Activated T-cell treated with anti-CD3 and anti-CD28 coated beads for 24 hours (primary cell): ENCODE measurements around the gene CASZ1.

ENCODE experiments used
- DNase-seq: peaks from one replicate; pipeline ENCODE4 v3.0.0-alpha.2; 2020; ENCODE audit warnings: low read depth

CASZ1 gene

GRCh38 chr1:10773851-10774614 is 22.4 kb downstream of the CASZ1 start:
- DNase-seq: no peak

DNA sequence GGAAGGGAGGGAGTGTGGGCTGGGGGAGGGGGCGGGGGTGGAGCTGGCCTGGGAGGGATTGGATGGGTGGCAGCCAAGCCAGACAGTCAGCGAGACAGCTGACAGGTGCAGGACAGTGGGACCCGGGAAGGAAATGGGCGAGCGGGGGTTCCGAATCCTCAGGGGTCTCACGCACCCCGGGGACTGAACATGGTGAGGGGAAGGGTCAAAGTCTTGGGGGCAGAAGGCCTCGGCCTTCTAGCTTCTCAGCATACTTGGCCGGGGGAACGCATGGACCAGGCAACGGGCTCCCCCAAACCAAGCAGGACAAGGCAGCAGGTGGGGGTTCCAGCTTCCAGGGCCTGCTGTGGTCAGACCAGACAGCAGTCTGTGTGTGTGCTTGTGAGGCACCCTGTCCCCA is 23.1 kb downstream of the CASZ1 start:
- DNase-seq: no peak

GRCh38 chr1:10772711-10773110 is 23.7 kb downstream of the CASZ1 start:
- no peak for DNase-seq

- DNase-seq: no peak
These were observed 24.7 kb downstream of the CASZ1 start for GRCh38 chr1:10771789-10772188.

- no peak for DNase-seq
These were observed 27.9 kb downstream of the CASZ1 start for GRCh38 chr1:10768552-10768951.

DNA sequence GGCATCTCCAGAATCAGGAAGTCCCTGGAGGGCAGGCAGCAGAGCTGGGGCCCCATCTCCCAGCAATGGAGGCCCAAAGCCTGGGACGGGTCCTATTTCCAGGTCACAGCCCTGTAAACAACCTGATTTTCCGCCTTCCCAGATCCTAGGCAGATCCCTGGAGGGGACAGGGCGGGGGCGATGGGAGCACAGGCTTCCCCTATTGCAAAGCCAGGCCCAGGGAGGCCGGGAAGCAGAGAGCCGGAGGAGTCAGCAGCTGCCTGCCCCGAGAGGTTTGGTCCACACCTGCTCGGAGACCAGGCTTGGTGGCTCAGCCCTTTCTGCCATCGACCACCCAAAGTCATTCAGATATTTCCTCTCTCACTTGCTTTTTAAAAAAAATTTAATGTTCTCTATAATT is 29.2 kb downstream of the CASZ1 start:
- no peak for DNase-seq

- no peak for DNase-seq
These were observed 30.5 kb downstream of the CASZ1 start for GRCh38 chr1:10765734-10766478.

- DNase-seq: no peak
These were observed 31.1 kb downstream of the CASZ1 start for GRCh38 chr1:10765304-10765703.

GRCh38 chr1:10764296-10764798 is 32.1 kb downstream of the CASZ1 start:
- DNase-seq: no peak

GRCh38 chr1:10762875-10763274 is 33.6 kb downstream of the CASZ1 start:
- DNase-seq: no peak

GRCh38 chr1:10762153-10762523 is 34.3 kb downstream of the CASZ1 start:
- no peak for DNase-seq

GRCh38 chr1:10761503-10762152 is 34.8 kb downstream of the CASZ1 start:
- no peak for DNase-seq

DNA sequence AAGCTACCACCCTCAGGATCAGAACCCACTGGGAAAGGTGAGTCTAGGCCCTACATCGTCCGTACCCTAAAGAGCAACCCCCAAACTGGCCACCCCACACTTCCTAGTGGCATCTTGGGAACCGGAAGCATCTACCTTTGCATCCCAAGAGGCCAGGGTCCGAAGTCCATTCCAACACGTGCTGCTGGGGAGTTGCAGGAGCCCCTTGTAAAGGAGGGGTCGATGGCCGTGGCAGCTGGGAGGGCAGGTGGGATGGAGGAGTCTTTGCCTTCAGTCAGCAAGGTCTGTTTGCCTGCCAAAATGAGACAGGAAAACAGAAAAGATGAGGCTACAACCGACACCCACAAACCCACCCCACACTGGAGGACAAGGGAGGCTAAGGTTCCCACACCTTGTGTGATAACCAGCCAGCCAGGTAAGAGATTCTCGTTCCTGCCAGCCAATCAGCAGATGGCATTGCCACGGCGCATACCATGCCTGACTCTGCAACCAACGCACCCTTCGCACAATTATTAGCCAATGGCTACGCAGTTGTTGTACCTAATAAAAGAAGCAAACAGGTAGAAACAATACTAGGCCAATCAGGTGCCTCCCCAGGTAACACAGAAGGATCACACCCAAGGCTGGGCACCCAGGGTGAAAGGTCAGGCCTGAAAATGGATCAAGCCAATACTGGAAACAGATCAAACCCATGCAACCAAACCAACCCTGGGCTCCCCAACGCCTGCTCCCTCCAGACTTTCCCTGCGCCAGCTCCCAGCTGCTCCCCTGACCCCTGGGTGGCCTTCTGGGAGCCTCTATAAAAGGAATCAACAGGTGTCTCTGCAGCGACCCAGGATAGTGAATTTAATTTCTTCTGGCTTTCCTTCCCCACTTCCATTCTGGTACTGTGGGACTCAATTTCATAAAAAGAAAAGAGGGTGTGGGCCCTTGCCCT is 35.6 kb downstream of the CASZ1 start:
- DNase-seq: no peak

- no peak for DNase-seq
These were observed 36.8 kb downstream of the CASZ1 start for GRCh38 chr1:10759413-10760200.

DNA sequence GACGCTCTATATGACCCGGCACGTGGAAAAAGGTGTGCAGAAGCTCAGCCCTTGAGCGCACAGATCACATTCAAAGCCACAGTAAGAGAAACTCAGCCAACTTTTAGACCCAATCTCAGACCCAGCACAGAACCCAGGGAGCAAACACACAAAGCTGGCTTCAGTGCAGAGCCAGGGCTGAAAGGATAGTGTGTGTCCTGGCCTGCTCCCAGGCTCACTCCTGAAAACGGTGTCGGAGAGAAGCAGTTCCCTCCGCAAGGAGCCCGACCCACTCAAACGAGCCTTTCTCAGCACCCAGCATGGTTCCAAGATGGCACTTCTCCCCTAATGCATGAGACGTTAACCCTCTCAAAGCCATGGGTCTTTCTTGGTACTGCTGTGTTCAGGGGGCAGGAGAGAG is 39.6 kb downstream of the CASZ1 start:
- no peak for DNase-seq

GRCh38 chr1:10755970-10756521 is 40.4 kb downstream of the CASZ1 start:
- peak; percentile 30 for DNase-seq

- no peak for DNase-seq
These were observed 41.7 kb downstream of the CASZ1 start for GRCh38 chr1:10754568-10755329.

DNA sequence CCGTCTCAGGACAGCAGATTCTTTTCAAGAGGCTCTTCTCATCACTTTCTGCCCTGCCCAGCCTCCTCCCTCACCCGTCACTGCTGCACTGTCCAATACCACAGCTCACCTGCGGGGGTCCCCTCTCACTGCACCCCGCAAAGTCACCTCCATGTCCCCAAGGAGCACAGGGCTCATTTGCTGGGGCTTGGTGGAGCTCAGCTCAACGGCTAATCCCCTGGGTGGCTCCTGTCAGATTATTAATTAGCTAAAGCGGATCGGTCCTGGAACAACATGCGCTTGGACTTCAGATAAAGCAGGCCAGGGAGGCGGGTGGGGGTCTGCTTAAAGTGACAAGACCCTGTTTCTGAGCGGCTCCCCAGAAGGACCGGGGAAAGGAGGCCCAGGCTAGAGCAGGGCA is 43.1 kb downstream of the CASZ1 start:
- DNase-seq: no peak

GRCh38 chr1:10751561-10752085 is 44.8 kb downstream of the CASZ1 start:
- no peak for DNase-seq

GRCh38 chr1:10751160-10751559 is 45.3 kb downstream of the CASZ1 start:
- no peak for DNase-seq
